HG02870 (cell line): ENCODE results near the gene EBP.

ENCODE experiments used
- ATAC-seq: cut with Tn5 transposase; IDR thresholded peaks from one replicate; pipeline ENCODE4 v1.9.1; 2021; ENCODE audit warnings: mild to moderate bottlenecking, moderate library complexity; ENCODE audit not compliant: unreplicated experiment

EBP gene

DNA sequence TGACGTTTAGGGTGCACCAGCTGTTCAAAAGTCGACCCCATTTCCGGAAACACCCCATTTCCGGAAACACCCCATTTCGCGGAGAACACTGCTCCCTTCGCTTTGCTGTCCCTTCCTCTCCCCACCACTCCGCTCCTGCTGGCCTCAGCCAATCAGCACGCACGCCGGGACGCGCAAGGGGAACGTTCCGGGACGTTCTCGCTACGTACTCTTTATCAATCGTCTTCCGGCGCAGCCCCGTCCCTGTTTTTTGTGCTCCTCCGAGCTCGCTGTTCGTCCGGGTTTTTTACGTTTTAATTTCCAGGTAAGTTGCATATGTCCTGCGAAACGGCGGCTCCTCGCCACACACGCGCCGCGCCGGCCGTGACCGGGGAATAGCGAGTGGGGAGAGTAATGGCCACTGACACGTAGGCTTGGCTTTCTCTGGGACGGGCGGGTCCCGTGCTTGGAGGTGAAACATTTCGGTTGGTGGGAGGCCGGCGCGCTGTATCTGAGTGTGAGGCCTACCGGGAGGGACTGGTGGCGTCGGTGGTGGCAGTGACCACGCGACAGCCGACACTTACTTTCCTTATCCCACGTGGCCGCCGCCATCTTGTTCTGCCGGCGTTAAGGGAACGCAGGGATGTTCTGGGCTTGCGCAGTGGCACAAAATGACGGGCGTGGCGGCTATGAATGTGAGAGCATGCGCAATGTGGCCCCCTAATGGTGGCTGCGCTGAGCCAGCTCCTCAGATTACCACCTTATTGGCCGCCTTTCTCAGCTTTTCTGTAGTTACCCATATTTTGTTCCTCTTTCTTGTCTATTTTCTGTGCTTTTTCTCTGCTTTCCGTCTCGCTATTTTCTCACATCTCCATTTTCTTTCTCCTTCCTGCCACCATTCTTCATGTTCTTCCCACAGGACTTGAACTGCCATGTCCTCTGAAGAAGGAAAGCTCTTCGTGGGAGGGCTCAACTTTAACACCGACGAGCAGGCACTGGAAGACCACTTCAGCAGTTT lies 53.0 kb downstream of the EBP start, which contains the start of gene RBM3:
RBM3 (plus strand) TSS at position 215 of the 997 bp plus-strand sequence; CDS start at position 912, 697 bp downstream.
- peak; percentile 62 for ATAC-seq

DNA sequence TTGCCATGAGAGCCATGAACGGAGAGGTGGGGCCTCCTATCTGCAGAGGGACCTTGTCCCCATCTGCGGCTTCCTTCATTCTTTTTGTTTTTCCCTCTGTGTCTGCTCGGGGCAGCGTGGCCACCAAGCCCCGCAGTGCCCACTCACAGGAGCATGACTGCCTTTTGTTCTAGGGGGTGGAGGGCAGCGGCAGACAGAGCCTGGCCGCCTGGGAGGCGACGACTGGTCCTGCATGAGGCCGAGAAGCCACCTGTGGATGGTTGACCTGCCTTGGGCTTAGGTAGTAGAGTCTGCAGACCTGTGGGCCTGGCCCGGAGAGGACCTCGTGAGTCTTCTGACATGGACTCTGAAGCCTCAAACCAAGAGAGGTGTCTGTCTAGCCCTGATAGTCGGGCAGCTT lies 54.0 kb downstream of the EBP start:
- ATAC-seq = no peak

DNA sequence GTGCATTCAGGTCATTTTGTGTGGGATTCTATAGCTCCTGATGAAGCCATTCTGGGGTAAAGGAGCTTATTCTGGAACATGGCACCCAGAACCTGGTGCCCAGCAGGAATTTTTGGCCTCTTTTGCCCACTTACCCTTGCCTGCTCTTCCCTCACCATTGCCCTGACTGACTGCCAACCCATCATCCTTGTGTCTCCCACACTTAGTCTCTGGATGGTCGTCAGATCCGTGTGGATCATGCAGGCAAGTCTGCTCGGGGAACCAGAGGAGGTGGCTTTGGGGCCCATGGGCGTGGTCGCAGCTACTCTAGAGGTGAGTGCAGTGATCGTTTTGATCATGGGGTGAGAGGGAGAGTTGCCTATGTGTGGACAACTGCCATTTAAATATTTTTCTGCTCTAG lies 54.5 kb downstream of the EBP start:
- no peak for ATAC-seq
